GM21515 (cell line): ENCODE measurements around the gene CYP8B1.

ENCODE experiments used
- ATAC-seq: cut with Tn5 transposase; IDR thresholded peaks from one replicate; pipeline ENCODE4 v1.9.1; 2021; ENCODE audit not compliant: unreplicated experiment

Gene CYP8B1

DNA sequence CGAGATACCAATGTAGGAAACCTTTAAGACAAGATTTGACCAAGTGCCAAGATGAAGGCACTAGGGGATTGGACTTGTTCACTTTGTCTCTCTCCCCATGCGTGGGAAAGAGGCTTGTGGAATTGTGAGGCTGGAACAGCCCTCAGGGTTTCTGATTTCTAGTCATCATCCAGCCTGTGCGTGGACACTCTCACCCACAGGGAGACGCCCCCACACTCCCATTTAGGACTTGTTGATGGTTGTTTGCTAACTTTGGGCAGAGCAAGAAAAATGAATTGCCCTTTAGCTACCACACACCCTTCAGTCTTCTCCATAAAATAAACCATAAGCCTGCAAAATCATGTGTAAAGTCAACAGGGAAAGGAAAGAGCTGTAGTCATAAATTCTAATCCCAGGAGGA, 48.0 kb downstream of the CYP8B1 start:
- no peak for ATAC-seq

DNA sequence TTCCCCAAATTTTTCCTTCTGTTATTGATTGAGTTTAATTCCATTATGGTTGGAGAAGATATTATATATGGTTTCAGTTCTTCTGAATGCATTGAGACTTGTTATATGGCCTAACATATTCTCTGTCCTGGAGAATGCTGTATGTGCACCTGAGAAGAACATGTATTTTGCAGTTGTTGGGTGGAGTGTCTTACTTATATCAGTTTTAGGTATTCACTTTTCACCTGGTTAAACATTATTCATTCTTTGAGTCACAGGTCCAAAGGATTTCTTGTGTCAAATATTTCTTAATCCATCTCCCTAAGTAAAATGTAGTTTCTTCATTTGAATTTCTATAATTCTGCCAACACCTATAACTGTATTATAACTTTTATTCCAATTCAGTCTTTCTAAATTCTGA, 48.7 kb downstream of the CYP8B1 start:
- ATAC-seq, result no peak

DNA sequence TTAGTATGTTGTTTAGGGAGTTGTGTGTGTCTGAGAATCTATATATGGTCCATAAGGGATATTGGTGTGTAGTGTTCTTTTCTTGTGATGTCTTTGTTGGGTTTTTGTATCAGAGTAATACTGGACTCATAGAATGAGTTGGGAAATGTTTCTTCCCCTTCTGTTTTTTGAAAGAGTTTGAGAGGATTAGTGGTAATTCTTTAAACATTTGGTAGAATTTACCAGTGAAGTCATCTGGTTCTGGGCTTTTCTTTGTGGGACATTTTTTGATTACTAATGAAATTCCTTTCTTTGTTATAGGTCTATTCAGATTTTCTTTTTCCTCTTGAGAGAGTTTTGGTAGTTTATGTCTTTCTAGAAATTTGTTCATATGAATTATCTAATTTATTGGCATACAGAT, 49.5 kb downstream of the CYP8B1 start:
- ATAC-seq, result no peak

DNA sequence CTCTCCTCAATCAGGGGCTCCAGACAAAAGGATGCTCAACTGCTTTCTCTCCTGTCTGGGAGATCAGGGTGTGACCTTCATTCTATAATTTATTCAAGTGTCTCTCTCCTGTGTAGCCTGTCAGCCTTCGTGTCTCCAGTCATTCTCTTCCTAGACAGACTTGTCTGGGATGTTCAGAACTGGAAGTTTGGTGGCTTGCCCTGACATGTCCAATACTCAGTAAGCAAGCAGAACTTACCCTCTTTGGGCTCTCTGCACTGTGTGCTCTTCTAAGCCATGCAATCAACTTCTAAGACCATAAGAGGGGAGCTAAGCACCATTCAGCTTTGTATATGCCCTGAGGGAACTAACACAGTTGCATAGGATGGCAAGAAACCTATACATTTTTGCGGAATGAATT, 52.3 kb downstream of the CYP8B1 start:
- ATAC-seq, result no peak

DNA sequence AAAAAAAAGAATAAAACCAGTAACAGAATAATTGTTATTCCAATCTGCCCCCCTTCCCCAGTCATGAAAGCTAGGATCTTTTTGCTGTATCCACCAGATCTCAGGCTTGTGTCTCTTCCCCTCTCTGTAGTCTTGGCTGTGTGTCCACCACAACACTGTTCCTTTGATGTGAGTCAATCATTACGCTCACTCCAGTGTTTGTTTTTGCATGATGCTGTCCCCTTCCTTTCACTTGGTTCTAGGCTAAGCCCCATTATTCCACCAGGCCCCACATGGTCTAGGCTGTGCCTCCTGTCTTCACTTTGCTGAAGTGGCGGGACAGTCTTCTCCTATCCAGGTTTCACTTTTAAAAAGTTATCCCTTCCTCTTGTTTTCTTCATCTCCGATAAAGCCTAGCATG, 52.9 kb downstream of the CYP8B1 start:
- ATAC-seq, result no peak
